Measurements from ENCODE around the gene NYAP2.

NYAP2 gene

DNA sequence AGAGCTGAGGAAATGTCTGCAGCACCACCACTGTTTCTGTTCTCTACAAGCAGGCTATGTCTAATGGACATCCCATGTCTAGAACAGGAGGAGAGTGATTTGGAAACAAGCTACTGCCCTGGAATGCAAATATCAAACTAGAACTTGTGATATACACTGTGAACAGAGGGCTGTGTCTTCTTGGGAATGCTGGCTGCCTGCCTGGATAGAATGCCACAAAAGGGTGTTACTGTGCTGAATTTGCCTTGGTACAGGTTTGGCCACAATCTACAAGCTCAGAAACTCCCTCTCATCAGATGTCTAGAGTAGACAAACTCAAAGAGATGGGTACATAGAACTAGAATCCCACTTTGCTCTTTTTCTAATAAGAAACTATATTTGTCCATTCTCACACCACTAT lies 170.5 kb downstream of the NYAP2 start:
- no peak for DNase-seq

DNA sequence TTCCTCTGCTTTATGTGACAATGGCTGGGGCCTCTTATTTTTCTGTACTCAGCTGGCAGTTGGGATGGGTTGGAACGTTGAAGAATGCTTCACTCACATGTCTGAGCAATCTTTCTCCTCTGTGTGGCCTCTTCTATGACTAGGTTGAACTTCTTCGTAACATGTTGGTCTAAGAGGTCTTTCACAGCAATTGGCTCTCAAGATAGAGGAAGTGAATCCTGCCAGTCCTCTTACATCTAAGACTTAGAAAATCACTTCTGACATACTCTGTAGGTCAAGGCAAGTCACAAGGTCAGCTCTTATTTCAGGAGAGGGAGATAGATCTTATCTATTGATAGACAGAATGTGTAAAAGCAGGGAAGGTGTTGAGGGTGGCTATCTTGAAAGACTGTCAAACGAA lies 174.1 kb downstream of the NYAP2 start:
- DNase-seq: no peak

DNA sequence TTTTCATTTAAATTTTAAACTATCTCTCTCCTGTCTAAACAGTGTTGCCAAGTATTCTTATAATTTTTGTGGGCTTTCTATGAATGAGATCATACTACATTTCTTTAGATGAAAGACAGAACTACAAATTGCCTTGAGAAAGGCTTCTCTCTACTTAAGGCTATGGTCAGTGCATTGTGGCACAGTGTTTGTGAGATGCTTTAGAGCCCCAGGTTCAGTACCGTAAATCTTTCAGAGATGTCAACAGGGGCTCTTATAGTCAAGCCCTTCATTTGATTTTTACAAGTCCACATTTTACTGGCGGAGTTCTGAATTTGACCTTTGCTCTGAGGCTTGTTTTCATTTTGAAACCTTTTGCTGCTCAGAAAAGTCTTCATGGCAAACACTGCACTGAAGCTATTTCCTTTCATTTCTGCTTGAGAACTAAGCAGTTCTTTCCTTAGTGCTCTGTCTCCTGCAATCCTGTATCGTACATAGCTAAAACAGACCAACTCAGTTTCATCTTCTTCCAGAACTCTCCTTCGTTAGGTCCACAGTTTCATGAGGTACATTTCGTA lies 175.2 kb downstream of the NYAP2 start:
- DNase-seq: no peak

DNA sequence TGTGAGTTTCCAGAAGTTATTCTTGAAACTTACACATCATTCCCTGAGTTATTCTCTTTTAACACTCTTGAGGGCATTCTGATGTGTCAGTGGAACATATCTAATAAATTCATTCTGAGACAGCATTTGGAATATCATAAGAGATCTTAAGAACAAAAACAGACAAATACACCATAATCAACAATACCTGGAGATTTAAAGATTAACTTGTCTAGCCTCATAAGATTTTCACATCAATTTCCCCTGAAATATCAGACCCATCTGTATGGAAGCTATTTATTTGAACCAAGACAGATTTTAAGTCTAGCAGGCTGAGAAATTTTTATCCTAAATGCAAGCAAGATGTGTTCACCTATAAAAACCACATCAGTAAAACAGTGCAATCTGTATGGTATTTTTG lies 181.6 kb downstream of the NYAP2 start:
- DNase-seq: no peak

DNA sequence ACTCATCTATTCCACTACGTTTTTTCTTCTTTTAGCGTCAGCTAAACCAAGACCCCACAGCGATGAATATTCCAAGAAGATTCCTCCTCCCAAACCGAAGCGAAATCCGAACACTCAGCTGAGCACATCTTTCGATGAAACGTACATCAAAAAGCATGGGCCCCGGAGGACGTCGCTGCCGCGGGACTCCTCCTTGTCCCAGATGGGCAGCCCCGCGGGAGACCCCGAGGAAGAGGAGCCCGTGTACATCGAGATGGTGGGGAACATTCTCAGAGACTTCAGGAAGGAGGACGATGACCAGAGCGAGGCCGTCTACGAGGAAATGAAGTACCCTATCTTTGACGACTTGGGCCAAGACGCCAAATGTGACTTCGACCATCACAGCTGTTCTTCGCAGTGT lies 182.4 kb downstream of the NYAP2 start:
- DNase-seq: no peak

DNA sequence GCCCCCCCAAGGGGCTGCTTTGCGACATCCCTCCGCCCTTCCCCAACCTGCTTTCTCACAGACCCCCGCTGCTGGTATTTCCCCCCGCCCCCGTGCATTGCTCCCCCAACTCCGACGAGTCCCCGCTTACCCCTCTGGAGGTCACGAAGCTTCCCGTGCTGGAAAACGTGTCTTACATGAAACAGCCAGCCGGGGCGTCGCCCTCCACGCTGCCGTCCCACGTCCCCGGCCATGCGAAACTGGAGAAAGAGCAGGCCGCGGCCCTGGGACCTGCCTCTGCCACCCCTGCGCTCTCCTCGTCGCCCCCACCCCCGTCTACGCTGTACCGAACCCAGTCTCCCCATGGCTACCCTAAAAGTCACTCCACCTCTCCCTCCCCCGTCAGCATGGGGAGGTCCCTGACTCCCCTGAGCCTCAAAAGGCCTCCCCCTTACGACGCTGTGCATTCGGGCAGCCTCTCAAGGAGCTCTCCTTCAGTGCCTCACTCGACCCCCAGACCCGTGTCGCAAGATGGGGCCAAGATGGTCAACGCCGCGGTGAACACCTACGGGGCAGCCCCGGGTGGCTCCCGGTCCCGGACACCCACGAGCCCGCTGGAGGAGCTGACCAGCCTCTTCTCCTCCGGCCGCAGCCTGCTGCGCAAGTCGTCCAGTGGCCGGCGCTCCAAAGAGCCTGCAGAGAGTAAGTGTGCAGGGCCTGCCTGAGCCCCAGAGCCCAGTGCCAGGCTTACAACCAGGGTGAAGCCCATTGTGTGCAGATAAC lies 183.0 kb downstream of the NYAP2 start:
- DNase-seq: no peak

DNA sequence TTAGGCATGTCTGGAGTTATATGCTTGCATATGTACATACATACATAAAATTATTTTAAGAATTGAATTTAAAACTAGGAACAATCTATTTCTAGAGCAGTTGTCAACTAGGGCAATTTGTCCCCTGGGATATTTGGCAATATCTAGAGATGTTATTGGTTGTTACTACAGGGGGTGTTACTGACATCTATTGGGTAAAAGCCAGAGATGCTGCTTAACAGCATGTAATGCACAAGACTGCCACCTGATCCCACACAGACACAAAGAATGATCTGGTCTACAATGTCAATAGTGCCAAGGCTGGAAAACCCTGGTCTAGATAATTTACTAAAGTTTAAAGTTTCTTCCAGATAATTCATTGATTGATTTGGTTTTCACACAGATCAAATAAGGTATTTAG lies 185.3 kb downstream of the NYAP2 start:
- no peak for DNase-seq

DNA sequence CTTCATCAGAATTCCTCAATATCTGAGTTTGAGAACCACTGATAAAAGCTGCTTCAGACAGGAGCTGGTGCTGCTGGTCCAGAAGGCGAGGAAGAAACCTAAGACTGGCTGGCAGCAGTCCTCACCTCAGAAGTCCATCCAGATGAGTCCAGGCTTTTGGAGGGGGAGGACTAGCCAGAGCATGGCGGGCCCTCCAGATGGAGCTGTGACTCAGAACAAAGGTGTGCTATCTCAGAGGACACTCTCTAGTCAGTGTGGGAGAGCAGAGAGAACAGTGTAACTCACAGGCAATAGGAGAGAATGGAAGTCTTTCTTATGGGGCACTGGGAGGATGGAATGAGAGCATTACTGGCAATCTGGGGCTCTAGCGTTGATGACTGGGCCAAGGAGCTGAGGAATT lies 191.4 kb downstream of the NYAP2 start:
- DNase-seq: no peak

DNA sequence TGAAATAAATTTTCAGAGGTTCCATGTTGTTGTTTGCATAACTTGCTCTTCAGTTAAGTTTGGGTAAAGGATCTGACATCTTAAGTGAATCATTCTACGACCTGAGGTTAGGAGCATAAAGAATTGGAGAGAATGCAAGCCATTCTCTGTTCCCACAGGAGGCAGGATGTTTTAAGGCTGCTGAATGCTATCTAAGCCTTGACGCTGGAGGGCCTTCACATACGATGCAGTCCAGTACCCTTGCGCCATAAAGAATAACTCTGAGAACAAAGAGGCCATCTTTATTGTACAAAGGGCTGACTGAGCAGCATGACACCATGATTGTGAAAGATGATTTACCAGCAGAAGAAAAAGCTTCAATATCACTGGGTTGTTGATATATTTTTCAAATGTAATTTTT lies 198.4 kb downstream of the NYAP2 start:
- no peak for DNase-seq

DNA sequence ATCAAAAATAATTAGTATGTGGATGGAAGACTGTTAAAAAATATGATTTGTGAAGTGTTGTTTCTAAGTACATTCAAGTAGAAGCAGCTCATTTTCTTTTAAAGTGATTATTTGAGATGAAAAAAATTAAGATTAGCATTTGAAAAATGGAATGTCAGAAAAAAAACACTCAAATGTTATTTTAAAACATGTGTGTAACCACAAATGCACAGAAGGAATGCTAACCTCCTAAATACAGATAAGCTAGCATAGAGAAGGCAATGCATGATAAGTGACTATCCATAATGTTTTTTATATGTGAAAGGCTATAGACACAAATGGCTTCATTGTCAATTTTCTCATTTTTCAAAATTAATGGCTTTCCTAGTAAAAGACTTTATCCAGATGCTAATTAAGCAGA lies 198.9 kb downstream of the NYAP2 start:
- no peak for DNase-seq

DNA sequence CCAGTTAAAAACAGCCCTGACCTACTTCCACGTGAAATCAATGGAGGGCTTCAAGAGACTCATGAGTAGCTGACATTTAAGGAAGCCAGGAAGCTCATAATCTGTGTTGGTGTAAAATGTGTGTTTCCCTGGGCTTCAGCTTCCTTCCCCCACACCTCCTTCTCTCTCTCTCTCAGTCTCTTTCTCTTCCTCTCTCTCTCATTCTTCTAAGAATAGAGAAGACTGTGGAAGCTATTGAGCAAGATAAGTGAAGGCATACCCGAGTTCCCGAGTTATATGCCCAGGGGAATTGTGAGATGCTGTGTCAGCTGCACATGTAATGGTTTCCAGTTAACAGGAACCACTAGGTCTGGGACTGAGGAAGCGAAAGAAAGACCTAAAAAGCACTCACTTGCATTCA lies 199.4 kb downstream of the NYAP2 start:
- no peak for DNase-seq

DNA sequence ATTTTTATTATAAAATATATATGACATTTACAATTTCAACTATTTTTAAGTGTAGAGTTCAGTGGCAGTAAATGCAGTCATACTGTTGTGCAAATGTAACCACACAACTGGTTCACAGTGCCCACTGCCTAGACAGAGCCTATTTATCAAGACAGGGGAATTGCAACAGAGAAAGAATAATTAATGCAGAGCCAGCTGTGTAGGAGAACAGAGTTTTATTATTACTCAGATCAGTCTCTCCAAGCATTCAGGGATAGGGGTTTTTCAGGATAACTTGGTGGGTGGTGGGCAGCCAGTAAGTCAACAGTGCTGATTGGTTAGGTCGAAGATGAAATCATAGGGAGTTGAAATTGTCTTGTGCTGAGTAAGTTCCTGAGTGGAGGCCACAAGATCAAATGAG lies 200.3 kb downstream of the NYAP2 start:
- no peak for DNase-seq

DNA sequence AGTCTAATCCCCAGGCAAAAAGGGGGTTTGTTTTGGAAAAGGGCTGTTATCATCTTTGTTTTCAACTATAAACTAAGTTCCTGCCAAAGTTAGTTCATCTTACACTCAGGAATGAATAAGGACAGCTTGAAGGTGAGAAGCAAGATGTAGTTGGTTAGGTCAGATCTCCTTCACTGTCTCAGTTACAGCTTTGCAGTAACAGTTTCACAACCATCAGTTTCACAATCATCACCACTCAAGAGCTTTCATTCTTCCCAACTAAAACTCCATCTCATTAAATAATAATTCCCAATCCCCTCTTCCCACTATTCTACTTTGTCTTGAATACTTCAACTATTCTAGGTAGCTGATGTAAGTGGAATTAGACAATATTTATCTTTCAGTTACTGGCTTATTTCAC lies 200.9 kb downstream of the NYAP2 start:
- DNase-seq: no peak

DNA sequence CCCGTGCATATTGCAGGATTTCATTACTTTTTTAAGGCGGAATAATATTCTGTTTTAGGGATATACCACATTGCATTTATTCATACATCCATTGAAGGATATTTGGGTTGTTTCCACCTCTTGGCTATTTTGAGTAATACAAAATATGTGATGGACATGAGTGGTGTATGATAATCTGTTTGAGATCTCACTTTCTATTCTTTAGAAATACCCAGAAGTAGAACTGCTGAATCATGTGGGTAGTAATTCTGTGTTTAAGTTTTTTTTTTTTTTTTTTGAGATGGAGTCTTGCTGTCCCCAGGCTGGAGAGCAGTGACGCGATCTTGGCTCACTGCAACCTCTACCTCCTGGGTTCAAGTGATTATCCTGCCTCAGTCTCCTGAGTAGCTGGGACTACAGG lies 201.4 kb downstream of the NYAP2 start:
- no peak for DNase-seq

DNA sequence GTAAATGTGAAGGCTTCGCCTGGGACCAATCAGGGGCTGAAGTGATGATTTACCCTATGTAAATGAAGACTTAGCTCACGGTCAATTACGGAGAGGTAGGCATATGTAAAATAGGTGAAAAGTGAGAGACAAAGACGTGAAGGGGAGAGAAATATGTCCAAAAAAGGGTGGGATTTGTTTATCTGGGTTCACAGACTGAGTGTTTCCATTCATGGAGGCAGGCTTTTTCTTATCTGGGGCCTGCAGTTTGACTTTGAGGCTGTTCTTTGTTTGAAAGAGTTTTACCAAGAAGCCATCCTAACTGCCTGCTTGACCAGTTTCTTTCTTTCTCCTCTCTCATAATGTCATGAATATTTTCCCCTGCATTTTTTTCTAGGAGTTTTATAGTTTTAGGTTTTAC lies 202.7 kb downstream of the NYAP2 start:
- no peak for DNase-seq

DNA sequence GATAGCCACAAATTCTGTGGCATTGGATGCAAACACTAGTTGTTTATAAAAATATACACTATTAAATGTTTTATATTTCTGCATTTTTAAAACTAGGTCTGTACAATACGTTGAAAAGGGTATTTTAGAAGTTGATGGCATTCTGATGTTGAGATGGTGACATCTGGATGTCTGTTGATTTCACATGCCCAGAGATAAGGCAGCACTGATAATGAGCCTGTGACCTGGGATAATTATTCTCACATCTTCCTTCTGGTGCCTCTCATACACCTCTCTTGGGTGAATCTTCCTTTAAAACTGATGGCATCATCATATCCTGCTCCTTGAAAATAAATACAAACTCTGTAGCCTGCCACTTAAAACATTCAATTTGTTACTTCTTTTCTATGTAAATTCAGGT lies 208.6 kb downstream of the NYAP2 start:
- DNase-seq: no peak

DNA sequence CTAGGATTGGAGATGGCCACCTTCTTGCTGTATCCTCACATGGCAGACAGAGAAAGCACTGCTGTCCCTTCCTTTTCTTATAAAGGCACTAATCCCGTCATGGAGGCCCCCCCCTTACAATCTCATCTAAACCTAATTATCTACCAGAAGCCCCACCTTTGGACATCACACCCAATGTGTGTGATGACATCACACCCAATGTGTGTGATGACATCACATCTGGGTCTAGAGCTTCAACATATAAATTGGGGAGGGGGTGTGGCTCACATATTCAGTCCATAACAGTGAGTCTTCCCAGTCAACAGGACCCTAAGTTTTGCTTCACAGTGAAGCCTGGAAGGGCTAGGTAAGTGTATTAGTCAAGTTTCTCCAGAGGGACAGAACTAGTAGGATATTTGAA lies 213.1 kb downstream of the NYAP2 start:
- no peak for DNase-seq

DNA sequence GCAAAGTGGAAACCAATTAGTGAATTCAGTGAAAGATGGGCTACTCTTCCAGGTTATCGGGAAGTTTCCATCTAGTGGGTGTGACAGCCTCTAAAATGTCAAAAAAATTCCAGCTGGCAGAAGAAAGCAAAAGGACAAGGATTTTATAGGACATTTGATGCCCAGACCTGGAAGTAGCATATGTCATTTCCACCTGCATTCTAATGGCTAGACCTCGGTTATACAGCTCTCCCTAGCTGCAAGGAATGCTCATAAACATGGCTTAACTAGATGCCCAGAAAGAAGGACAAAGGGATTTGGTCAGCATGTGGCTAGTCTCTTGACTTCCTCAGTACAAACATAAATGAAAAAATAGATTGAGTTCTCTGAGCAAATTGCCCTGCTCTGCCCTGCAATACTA lies 215.4 kb downstream of the NYAP2 start:
- DNase-seq: no peak

DNA sequence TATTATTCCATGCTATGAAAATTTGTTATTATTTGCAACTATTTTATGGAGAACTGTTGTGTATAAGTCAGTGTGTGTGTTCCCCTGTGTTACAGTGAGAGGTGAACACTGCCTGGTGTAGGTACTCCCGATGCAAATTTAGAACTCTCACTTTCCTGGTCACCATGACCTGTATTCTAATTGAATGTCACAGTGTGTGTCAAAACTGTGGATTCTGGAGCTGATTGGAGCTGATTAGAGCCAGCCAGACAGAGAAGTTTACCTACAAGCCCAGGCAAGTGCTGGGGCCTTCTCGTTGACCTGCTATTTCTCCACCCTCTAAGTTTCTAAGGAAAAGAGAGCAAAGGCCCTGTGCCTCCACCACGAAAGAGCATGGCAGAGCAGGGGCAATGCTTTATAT lies 216.0 kb downstream of the NYAP2 start:
- DNase-seq: no peak

DNA sequence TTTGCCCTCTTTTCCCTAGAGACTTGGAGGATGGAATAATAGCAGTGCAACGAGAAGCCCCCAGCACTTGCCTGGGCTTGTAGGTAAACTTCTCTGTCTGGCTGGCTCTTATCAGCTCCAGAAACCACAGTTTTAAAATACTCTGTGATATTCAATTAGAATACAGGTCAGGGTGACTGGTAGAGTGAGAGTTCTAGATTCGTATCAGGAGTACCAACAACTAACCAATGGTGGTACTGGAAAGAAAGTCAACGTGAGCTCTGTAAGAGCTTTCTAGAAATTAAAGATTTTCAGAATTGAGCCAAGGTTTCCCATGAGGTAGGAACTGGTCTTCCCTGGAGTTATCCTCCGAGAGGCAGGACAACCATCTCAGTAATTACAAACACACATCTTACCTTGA lies 216.9 kb downstream of the NYAP2 start:
- no peak for DNase-seq

DNA sequence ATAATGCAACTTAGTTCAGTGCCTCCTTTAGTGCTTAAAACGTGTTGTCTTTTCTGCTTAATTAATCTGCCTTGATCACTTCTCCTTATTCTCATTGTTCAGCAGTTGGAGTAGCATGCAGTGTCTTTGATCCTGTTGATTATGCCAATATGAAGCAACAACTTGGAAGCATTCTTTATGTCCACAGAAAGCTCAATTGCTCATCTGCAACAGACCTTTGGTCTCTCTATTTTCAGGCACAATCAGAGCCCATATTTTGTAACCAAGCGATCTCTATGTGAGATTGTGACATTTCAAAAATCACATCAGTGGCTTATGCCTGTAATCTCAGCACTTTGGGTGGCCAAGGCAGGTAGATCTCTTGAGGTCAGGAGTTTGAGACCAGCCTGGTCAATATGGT lies 217.3 kb downstream of the NYAP2 start:
- DNase-seq: no peak

DNA sequence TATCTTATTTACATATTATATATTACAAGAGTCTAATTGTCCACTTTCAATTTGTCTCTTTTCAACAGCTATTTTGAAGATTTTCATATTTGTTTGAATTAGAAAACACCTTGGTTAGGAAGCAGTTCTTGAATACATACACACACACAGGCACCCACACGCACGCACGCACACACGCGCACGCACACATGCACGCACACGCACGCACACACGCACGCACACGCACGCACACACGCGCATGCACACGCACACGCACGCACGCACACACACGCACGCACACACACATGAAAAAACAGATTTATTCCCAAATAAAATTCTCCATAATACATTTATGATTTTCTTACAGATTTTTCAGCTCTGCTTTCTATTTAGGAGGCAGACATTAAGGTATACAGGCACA lies 220.7 kb downstream of the NYAP2 start:
- DNase-seq: no peak

DNA sequence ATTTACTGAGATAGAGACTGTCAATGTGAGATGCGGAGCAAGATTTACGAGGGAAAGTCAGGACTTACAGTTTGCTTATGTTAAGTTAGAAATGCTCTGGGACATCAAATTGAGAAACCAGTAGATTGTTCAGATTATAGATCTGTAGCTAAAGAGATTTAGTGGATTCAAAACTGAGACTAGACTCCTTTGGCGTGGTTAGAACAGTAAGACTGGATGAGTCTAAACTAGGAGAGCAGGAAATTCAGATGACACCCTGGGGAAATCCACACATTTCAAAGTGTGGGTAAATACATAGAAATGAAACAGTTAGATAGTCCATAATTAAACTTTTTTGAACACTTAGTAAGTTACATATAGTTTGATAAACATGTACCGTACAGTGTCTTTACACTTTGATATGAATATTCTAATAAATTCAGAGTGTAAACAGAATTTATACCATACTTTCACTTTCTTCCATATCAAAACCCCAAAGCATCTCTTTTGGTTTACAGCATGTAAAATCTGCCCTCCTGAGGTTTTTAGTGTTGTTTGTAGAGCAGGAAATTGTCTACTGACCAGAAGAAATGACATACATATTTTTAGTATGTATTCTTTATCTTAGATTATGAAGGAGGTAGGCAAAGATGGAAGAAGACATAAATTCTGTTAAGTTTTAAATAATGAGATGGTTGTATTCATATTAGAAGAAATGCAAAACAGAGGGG lies 231.5 kb downstream of the NYAP2 start:
- no peak for DNase-seq

DNA sequence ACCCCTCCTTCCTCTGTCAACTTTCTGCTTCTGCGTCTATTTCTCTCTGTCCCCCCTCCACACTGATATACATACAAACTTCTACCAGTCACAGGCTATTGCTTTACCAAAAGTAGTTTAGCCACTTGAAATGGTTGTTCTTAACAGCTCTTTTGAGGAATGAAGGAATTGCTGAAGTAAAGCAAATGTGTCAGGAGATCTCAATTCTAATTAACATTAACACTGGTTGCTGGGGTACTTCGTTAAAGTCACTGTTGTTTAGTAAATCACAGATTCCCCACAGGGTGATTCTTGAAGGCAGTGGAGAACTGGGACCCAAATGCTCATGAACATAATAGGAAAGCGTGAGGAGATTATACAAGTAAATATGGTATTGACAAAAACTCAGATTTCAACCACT lies 232.8 kb downstream of the NYAP2 start:
- DNase-seq: no peak

DNA sequence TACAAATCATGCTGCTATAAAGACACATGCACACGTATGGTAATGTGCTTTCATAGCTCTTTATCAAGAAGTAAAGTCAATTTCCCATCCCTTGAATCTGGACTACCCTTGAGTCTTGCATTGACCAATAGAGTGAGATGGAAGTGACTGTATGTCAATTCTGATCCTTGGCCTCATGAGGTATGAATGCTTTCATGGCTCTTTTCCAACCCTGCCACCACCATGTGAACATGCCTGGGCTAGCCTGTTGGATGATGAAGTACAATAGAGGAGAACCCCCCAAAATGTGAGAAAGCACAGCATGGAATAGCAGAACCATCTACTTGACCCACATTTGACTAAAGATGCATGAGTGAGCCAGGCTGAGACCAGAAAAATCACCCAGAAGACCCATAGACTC lies 237.0 kb downstream of the NYAP2 start:
- DNase-seq: no peak

All from AML-193 (cell line).